Mesenteric fat pad (tissue), 1 donor: Measurements from ENCODE around the gene STPG4. TPM values are rescaled to one million over a fixed set of nuclear protein-coding genes. Genes with fewer than 3 reads are reported as not detected.

ENCODE experiments used
- DNase-seq: peaks from one replicate; pipeline ENCODE4 v3.0.0-alpha.2; 2020; ENCODE audit warnings: low spot score
- total RNA-seq: library from RNA; stranded (reverse); fragmentation: NEBNext Ultra II Directional; extraction: Animal tissue kit (Norgen Biotek cat#: 25700); gene quantifications from one replicate; pipeline ENCODE4 v1.2.1, GENCODE V29; 2021
- donor health status: DM: yes; HTN: yes; CAD: no.

The STPG4 gene
- total RNA-seq, 1 donor from 2014 or later, result not detected

DNA sequence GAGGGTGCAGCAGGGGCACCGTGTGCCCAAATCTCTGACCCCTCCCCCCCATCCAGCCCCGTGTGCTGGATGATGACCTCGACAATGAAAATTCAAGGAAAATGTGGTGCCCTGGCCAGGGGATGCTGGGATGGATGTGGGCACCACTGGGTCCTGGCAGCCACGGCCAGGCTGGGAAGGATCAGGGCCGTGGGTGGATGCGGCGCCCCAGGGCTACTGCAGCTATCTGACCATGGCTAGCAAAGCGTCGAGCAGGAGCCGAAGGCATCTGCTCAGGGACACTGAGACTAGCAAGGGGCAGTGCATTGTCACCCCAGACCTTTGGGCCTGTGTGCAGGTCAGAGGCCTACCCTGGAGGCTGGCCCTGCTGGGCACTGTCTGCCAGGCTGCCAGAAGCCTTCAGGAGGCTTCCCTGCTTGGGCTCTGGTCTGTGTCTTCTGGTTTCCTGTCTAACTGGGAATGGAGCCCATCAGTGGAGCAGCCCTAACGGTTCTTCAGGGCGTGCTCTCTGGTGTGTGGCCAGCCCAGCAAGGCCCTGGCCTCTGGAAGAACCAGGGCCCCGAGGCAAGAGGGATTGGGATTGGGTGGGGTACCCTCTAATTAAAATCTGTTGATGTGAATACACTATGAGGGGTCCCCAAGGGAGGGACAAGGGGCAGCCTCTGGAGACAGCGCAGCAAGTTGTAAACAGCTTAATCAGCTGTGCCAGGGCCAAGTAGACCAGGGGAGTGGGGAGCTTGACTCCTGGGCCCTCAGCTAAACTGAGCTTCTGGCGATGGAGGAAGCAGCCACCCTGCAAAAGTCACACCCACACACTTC lies 98.0 kb downstream of the STPG4 start:
- no peak for DNase-seq

DNA sequence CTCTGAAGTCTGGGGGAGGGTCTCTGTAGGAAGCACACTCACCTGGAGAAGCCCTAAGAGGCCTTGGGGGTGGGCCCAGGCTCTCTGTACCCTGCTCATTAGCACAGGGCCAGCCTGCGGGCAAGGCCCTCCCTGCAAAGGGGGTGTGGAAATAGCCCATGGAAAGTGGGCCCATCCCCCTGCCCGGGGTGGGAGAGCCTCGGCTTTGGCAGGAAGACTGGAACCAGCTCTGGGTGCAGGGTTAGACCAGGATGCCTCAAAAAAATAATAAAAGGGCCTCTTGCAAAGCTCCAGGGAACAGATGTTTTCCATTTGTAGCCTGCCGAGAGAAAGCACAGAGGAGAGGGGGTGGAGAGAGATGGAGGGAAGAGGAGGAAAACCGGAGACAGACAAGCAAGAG lies 98.7 kb downstream of the STPG4 start:
- no peak for DNase-seq

DNA sequence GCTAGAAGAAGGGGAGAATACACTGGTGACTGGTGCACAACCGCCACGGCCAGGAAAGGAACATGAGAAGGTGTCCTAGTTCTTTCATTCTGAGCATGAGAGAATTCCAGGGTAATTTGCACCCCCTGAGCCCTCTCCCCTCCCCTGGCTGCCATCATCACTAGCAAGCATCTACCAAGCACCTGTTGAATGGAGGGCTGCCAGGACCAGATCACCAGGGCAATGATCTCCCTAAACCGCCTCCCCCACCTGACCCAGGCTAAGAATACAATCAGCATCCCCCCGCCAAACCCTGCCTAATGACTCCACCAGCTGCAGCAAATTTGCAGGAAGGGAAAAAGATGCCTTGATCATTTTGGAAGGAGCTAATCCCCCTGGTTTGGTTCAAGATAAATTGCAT lies 100.2 kb downstream of the STPG4 start:
- no peak for DNase-seq

GRCh38 chr2:47054036-47054555 lies 101.0 kb downstream of the STPG4 start:
- DNase-seq, result no peak

DNA sequence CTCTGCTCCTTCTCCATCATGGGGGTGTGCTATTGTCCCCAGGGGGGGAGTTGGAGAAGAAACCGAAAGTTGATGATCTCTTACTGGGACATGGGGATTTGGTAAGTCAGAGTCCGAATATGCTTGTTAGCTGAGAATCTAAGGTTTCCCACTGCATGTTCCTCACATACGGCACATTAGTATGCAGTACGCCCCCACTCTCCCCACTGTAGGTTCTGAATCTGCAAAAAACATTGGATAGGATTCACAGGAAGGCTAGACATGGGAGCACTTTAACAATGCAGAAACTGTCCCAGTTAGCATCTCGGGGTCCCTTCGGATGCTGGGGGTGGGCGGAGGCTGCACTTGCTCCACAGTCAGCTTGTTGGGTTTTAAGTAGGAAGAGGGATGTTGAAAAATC lies 102.3 kb downstream of the STPG4 start:
- DNase-seq, result no peak

DNA sequence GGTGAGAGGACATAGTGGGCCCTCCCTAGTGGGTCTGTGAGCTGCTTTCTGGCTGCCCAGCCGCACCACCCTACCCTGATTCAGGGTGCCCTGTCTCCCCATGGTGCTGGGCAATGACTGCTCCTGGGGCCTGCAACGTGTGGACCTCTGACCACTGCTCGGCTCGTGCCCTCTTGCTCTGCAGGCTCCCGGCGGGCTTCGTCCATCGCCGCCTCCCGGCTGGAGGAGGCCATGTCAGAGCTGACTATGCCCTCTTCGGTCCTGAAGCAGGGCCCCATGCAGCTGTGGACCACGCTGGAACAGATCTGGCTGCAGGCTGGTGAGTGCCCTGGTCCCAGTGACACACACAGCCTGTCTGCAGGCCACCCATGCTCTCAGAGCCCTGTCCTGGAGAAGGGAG lies 103.5 kb downstream of the STPG4 start:
- DNase-seq, result no peak

- no peak for DNase-seq
Measured at GRCh38 chr2:47050762-47051161, 104.3 kb downstream of the STPG4 start.

DNA sequence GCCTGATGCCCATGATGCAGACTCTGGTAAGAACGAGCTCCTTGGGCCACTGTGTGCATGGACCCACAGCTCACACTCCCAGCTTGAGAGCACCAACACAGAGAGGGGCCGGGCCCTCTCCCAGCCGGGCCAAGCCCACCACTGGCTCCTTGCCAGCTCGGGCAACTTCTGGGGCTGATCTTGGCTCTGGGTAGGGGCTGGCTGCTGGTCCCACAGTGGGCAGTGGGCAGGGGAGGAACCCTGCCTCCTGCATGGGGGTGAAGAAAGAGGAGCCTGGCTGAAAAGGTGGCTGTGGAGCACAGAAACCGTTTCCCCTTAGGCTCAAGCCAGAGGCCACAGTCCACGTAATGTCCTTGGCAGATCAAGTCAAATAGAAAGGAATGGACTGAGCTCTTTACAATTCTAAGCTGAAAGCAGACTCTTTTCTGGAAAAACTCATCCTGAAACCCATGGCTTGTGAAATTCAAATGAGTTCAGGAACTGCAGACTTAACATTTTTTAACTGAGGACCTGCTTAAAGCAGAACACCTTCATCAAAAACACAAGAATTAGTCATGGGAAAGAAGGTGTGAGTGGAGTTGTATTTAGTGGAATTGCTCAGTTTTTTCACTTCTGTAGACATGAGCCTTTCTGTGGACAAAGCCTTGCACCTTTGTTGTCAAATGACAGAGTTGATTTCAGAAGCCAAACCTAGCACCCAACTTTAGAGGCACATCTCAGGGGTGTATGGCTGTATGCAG lies 104.9 kb downstream of the STPG4 start:
- no peak for DNase-seq

DNA sequence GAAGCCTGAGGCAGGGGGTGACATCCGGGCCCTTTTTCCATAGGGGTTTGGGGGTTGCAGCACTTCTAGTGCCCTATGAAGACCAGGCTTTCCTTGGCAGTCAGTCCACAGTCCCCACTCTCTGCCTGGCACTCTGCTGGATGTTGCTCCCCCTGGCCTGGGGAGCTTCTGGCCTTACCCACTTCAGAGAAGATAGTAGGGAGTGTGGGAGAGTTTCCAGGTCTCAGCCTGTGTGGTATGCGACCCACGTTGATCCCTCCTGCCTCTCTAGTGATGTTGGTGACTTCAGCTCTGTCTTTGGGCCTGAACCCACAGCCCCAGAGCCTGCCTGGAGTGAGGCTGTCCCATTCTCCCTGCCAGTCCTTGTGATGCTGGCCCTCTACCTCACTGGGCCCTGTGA lies 105.6 kb downstream of the STPG4 start:
- DNase-seq, result no peak

DNA sequence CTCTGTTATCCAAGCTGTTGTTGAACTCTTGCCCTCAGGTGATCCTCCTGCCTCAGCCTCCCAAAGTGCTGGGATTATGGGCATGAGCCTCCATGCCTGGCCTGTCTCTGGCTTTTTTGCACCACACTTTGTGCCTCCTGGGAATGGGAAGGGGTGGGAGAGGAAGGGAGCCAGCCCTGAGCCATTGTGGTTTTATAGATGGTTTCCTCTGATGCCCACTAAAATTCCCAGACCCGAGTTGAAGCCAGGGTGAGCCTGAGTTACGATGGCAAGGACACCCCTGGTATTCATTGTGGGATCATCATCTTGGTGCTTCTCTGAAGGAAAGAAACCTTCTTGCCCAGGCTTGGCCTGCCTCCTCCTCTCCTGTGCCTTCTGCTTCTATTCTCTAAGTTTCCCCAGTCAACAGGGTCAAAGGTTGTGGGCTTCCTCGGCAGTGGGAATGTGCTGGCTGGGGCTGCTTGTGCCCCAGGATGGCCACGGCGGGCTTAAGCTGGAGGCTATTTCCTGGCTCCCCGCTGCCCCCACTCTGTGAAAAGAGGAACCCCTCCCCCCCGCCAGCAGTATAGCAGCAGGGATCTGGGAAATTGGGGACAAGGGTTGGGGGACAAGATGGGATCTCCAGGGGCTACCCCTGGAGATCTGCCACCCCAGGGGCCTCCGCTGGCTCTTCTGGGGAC lies 106.2 kb downstream of the STPG4 start:
- DNase-seq, result no peak

DNA sequence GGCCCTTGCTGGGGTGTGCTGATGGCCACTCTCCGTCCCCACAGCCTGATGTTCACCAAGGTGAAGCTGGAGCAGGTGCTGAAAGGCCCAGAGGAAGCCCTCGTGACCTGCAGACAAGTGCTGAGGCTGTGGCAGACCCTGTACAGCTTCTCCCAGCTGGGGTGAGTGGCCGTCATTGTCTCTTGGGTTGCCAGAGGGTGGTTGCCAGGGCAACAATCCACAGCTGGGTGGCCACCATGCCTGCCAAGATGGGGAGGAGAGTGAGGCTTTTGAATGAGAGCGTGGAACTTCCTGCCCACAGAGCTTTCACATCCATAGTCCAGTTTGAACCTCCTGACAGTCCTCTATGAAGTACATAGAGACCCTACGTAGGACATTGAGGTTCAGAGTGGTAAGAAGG lies 108.8 kb downstream of the STPG4 start:
- DNase-seq, result no peak

DNA sequence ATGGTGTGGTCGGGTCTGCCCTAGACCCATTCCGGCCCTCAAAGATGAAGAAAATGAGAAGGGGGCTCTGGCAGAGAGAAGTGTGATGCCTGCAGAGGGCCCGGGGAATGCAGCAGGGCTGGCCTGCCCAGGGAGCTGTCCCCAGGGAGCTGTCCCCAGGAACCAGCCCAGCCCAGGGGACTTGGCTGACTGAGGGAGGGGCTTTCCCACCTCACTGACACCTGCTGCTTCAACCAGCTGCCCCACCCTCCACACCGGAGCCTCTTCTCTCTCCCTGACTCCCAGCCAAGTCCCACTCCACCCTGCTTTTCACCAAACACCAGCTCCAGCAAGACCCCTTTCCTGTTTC lies 111.2 kb downstream of the STPG4 start:
- no peak for DNase-seq

- no peak for DNase-seq
Measured at GRCh38 chr2:47043142-47043890, 111.8 kb downstream of the STPG4 start.

DNA sequence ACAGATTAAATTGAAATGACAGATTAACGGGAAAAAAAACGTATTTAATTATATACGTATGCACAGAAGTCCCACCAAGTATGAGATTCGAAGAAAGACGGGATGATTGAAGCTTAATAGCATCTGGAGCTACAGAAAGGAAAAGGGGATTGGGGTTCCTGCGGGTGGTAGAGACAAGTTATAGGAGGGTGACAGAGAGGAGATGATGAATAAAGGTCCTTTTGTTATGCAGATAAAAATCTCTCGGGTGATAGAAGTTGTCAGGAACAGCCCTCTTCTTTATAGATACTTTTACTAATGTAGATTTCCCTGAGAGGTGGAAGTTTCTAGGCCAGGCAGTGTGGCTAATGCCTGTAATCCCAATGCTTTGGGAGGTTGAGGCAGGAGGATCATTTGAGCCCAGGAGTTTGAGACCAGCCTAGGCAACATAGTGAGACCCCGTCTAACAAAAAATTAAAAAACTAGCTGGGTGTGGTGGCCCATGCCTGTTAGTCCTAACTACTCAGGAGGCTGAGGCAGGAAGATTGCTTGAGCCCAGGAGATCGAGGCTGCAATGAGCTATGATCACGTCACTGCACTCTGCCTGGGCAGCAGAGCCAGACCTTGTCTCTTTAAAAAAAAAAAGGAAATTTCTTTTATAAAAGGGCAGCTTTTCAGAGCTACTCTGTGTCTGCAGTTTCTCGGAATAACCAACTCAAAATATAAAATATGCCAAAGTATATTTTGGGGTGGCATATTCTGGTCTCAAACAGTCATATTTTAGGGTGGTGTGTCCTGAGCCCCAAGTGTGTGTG lies 113.0 kb downstream of the STPG4 start:
- DNase-seq, result no peak

DNA sequence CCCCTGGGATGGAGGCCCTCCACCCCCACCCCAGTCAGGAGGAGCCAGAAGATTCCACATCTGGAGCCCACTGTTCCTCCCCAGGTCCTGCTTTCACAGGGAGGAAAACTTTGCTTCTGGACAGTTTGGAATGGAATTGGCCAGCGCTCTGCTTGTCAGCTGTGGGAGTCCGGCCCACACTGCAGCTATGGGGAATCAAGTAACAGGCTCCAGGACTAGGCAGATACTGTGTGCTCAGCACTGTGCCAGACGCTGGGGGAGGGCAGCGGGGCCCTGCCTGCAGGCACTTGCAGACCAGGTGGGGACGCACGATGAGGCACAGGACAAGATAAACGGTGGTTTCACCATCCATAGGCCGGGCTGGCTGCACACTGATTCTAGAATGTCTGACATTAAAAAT lies 114.0 kb downstream of the STPG4 start:
- no peak for DNase-seq

GRCh38 chr2:47040651-47041050 lies 114.5 kb downstream of the STPG4 start:
- DNase-seq, result no peak

DNA sequence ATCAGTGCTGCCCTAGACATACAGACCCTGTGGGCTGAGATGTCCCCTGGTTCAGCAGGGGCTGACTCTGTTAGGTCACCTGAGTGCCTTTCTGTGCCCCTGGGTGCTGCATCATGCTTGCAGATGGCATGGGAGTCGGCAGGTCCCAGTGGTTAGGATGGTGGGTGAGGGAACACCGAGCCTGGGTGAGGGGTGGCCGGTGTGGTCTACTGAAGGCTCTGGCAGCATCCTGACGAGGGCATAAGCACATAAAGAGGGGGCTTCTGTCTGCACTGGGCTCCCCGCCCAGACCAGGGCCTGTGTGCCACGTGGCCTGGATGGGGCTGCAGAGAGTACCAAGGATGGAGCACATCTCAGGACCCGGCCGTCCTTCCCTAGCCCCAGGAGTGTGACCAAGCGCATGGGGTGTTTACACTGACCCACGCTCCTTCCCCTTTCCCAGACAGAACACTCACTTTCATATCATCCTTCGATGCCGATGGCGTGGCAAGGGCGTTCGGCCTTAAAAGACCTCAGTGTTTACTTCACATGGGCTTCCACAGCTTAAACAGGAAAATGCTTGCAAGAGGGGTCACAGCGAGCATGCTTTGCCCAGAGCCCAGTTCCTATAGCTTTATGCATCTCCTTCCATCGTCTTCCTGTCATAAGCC lies 115.1 kb downstream of the STPG4 start:
- DNase-seq, result no peak

GRCh38 chr2:47039489-47039870 lies 115.6 kb downstream of the STPG4 start:
- DNase-seq, result no peak

DNA sequence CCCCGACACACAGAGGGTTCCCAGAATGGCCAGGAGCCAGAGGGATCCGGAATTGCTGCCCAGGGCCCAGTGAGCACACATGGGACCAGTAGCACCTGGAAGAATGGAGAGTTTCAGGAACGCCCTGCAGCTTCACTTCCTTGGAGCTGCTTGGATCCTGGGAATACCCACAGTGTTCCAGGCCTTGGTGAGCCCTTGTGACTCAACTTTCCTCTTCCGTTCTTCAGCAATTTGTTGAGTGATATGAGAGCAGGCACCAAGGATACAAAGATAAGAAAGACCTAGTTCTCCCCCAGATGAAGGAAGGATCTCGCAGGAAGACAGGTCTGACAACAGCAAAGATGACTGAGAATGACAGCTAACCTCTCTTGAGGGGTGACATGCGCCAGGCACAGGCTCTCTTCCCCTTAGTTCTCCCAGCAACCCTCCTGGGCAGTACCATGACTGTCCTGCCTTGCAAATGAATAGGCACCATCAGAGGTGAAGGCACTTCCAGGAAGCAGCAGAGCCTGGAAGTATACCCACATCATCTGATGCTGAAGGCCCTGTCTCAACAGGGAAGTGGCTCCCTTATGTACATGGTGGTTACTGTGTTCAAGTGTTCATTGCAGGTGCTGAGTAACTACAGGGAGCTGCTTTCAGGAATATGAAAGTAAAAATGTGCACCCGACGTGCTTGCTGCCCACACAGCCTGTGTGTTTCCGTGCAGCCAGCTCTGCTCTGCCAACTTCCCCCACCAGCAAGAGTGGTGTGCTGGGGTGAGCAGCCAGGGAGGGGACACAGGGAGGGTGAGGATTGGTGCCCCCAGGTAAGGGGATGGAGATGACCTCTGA lies 116.2 kb downstream of the STPG4 start:
- DNase-seq, result no peak
